Measurements from ENCODE around the gene ANKDD1B.

ANKDD1B gene

DNA sequence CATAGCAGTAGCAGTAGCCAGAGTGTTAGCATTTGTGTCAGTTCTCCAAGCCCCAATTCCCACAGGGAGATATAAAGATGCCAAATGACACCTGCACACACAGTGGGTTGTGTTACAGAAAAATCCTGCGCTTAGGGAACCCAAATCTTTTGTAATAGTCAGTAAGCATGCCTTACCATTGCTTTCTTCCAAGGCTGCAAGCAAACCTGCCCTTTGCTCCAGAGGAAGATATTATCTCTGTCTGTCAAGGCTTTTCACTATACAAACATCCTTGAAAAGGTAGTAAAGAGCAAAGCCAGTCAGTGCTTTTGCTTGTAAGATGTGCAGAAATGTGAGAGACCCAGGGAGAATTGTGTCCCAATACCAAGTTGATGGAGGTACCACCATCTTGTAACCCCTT, 2.9 kb downstream of the ANKDD1B start:
- TF ChIP-seq, protein P1, sequence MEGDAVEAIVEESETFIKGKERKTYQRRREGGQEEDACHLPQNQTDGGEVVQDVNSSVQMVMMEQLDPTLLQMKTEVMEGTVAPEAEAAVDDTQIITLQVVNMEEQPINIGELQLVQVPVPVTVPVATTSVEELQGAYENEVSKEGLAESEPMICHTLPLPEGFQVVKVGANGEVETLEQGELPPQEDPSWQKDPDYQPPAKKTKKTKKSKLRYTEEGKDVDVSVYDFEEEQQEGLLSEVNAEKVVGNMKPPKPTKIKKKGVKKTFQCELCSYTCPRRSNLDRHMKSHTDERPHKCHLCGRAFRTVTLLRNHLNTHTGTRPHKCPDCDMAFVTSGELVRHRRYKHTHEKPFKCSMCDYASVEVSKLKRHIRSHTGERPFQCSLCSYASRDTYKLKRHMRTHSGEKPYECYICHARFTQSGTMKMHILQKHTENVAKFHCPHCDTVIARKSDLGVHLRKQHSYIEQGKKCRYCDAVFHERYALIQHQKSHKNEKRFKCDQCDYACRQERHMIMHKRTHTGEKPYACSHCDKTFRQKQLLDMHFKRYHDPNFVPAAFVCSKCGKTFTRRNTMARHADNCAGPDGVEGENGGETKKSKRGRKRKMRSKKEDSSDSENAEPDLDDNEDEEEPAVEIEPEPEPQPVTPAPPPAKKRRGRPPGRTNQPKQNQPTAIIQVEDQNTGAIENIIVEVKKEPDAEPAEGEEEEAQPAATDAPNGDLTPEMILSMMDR (IDR thresholded peaks at IDR 0.05; ENCODE audit: extremely low read depth, insufficient read depth, missing control alignments): no peak
- no peak for DNase-seq (ENCODE audit: low spot score)
- in situ Hi-C loops (cut with MboI; ENCODE audit: low pct_unique_long_range_greater_than_20kb, low sequenced_read_pairs, unreplicated experiment): no loop called here

DNA sequence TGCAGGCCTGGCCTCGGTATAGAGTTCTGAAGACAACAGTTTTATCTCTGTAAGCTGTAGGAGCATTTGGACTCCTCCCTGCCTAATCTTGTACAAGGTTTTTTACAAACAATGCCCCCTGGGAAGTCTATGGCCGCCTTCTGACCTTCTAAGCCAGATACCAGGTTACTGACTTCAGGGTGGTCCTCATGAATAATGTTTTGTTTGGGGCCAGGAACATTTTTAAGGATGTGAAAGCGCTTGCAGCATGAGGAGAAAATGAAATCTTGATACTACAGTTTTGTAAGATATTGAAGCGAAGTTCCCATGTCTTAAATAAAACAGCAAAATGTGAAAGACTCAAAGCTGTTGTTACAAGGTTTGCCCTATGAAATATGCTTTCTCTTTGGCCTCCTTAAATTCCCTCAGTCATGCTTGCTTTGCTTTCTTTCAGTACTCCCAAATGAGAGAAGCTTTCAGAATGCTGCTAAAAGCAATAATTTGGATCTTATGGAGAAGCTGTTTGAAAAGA, 5.2 kb downstream of the ANKDD1B start:
- TF ChIP-seq, protein P1 (IDR thresholded peaks at IDR 0.05; ENCODE audit: extremely low read depth, insufficient read depth, missing control alignments): no peak
- in situ Hi-C loops (cut with MboI; ENCODE audit: low pct_unique_long_range_greater_than_20kb, low sequenced_read_pairs, unreplicated experiment): no loop called here
- no peak for DNase-seq (ENCODE audit: low spot score)

DNA sequence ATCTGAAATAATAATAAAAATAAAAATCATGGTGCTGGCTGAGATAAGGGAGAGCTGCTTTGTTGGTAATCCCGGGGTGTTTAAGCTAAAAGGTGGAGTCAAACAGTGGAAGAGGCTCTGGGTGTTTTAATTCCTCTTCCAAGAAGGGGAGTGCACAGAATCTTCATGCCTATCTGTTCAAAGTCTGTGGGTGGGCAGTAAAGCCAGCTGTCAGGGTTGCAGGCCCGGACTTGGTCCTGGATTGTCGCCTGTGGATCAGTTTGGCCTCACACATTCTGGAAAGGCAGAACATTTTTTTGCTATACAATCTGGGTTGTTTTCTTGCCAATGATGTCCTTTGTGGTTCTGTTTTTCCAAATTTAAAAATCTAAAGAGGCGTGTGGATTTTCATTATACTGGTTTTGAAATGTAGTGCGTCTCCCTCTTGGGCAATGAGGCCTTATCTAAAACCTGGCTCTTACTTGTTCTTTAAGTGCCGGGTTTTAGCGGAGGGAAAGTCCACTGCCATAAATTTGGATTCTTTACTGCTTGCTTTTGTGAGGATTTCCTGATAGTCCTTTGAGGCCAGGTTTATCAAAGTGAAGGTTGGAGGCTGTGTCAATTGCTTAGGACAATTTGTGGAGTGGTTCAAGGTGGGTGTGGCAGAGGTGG, 5.8 kb downstream of the ANKDD1B start:
- in situ Hi-C loops (cut with MboI; ENCODE audit: low pct_unique_long_range_greater_than_20kb, low sequenced_read_pairs, unreplicated experiment): no loop called here
- TF ChIP-seq, protein P1 (IDR thresholded peaks at IDR 0.05; ENCODE audit: extremely low read depth, insufficient read depth, missing control alignments): no peak
- DNase-seq (ENCODE audit: low spot score): no peak

DNA sequence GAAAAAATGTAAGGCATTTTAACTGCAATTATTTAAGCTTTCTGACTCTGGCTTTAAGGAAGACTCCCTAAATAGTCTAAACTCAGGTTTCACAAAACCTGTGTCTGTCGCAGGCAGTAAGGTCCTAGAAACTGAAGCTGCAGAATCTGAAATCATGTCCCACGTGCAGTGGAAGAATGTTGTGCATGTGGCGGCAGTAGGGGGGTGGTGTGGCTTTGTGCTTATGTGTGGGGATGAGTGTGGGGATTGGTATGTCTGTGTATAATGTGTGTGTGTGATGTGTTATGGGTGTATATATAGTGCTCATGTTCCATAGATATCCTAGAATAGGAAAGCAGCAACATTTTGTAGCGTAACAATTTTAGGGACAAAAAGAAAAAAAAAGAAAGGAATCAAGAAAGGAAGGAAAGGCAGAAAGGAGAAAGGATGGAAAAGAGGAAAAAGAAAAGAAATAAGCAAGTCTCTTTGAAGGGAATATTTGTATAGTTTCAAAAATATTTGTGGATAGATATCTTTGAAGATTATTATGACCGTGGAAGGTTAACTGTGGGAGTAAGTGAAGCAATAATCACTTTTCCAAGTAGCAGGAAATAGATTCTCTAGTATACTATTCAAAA, 6.6 kb downstream of the ANKDD1B start:
- in situ Hi-C loops (cut with MboI; ENCODE audit: low pct_unique_long_range_greater_than_20kb, low sequenced_read_pairs, unreplicated experiment): no loop called here
- no peak for DNase-seq (ENCODE audit: low spot score)
- TF ChIP-seq, protein P1 (IDR thresholded peaks at IDR 0.05; ENCODE audit: extremely low read depth, insufficient read depth, missing control alignments): no peak

DNA sequence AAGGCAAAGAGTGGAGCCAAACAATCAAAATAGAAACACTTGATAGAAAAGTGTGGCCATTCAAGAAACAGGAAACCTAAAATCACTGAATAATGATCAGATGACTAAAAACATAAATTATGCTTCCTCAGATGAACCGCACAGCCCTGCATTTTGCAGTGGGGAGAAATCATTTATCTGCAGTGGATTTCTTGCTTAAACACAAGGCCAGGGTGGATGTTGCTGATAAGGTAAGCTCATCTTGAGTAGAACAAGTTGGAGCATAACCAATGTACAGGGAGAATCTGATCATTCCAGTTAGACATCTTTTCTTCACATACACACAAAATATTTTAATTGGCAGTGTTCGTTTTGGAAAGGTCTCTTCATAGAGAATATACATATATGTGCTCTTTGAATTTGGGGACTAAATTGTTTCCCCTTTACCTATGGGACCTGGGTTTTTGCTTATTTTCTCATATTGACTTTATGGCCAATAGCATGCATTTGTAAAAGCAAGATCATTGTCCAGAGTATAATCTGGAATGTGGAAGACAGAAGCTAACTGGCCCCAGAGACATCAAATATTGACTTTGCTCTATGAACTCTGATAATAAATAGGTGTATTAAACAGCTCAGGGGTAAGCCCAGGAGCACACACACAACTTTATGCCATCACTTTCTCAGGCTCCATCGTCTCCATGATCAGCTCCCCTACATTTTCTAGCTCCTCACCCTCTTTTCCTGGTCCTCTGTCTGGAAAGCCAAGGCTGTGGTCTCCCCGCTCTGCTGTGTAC, 9.1 kb downstream of the ANKDD1B start:
- in situ Hi-C loops (cut with MboI; ENCODE audit: low pct_unique_long_range_greater_than_20kb, low sequenced_read_pairs, unreplicated experiment): no loop called here
- TF ChIP-seq, protein P1 (IDR thresholded peaks at IDR 0.05; ENCODE audit: extremely low read depth, insufficient read depth, missing control alignments): no peak
- no peak for DNase-seq (ENCODE audit: low spot score)

DNA sequence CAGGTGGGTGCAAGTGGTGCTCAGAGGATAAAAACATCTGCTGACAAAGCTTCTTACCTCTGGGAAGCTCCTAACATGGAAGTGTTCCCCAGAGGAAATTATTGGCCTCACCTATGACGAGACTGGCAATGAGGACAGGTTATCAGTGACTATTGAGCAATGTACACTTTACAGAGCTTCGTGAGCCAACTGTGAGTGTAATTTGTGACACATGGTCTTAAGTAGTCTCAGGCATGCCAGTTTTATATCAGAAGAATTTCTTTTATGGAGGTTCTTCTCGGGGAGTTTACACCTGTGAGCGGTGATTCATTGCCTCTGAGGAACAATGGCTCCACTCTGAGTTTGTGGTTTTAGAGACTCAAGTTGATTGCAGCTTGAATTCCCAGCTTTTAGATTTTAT, 11.3 kb downstream of the ANKDD1B start:
- in situ Hi-C loops (cut with MboI; ENCODE audit: low pct_unique_long_range_greater_than_20kb, low sequenced_read_pairs, unreplicated experiment): no loop called here
- DNase-seq (ENCODE audit: low spot score): no peak
- TF ChIP-seq, protein P1 (IDR thresholded peaks at IDR 0.05; ENCODE audit: extremely low read depth, insufficient read depth, missing control alignments): no peak
